Measurements from ENCODE around the gene RAB15.
"Not testable (repeated sequence)": the region's sequence is repeated elsewhere in the genome, so short reads cannot be mapped to it uniquely, and the experiment has no call there.

Gene RAB15

GRCh38 chr14:64937821-64938193 lies 34.3 kb downstream of the RAB15 start:
- DNase-seq (ENCODE audit: low read depth in 2 of 2): no peak

GRCh38 chr14:64937171-64937820 lies 34.8 kb downstream of the RAB15 start:
- no peak for DNase-seq (ENCODE audit: low read depth in 2 of 2)

GRCh38 chr14:64935508-64935907 lies 36.6 kb downstream of the RAB15 start:
- no peak for DNase-seq (ENCODE audit: low read depth in 2 of 2)

- no peak for DNase-seq (ENCODE audit: low read depth in 2 of 2)
These were observed 37.7 kb downstream of the RAB15 start for GRCh38 chr14:64934338-64934929.

DNA sequence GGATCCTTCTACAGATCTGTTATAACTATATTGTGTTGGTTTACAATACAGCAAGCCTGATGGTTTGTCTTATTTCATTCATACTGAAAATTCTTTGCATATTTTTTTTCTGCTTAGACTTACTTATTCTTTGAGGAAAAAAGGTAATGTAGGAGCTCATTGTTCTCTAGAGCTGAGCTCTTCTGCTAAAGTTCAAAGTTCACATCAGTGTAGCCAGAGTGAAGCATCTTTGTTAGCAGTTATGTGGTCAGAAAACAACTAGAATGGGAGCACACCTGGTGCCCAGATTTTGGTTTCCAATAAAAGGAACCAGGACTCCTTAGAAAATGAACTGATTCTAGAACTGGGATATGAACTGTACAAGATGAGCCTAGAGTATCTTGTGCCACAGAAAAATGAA lies 39.9 kb downstream of the RAB15 start:
- no peak for DNase-seq (ENCODE audit: low read depth in 2 of 2)

DNA sequence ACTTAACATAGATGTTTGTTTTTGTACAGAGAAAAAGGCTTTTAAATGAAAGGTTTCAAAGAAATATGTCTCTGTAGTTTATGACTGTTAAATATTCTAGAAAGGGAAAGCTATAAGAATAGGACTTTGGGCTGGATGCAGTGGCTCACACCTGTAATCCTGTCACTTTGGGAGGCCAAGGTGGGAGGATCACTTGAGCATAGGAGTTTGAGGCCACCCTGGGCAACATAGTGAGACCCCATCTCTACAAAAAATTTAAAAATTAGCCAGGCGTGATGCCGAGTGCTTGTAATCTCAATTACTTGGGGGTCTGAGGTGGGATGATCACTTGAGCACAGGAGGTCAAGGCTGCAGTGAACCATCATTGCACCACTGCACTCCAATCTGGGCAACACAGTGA lies 41.0 kb downstream of the RAB15 start:
- DNase-seq (ENCODE audit: low read depth in 2 of 2): no peak

GRCh38 chr14:64930085-64930843 lies 41.9 kb downstream of the RAB15 start:
- DNase-seq (ENCODE audit: low read depth in 2 of 2): no peak

GRCh38 chr14:64929014-64929359 lies 43.1 kb downstream of the RAB15 start:
- no peak for DNase-seq (ENCODE audit: low read depth in 2 of 2)

- DNase-seq (ENCODE audit: low read depth in 2 of 2): no peak
These were observed 43.7 kb downstream of the RAB15 start for GRCh38 chr14:64928239-64929013.

GRCh38 chr14:64927031-64927430 lies 45.1 kb downstream of the RAB15 start:
- DNase-seq (ENCODE audit: low read depth in 2 of 2): no peak

GRCh38 chr14:64926398-64926995 lies 45.6 kb downstream of the RAB15 start:
- no peak for DNase-seq (ENCODE audit: low read depth in 2 of 2)

- DNase-seq (ENCODE audit: low read depth in 2 of 2): no peak
These were observed 49.1 kb downstream of the RAB15 start for GRCh38 chr14:64923015-64923414.

GRCh38 chr14:64920465-64920864 lies 51.7 kb downstream of the RAB15 start:
- DNase-seq (ENCODE audit: low read depth in 2 of 2): no peak

DNA sequence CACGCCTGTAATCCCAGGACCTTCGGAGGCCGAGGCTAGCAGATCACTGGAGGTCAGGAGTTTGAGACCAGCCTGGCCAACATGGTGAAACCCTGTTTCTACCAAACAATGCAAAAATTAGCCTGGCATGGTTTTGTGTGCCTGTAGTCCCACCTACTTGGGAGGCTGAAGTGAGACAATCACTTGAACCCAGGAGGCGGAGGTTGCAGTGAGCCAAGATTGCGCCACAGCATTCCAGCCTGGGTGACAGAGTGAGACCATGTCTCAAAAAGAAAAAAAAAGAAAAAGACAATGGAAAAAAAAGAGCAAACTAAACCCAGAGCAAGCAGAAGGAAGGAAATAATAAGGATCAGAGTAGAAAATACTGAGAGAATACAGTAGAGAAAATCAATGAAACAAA lies 52.5 kb downstream of the RAB15 start:
- DNase-seq (ENCODE audit: low read depth in 2 of 2): no peak

GRCh38 chr14:64919215-64919614 lies 52.9 kb downstream of the RAB15 start:
- no peak for DNase-seq (ENCODE audit: low read depth in 2 of 2)

GRCh38 chr14:64918216-64918615 lies 53.9 kb downstream of the RAB15 start:
- no peak for DNase-seq (ENCODE audit: low read depth in 2 of 2)

- no peak for DNase-seq (ENCODE audit: low read depth in 2 of 2)
These were observed 56.3 kb downstream of the RAB15 start for GRCh38 chr14:64915797-64916196.

GRCh38 chr14:64915029-64915424 lies 57.1 kb downstream of the RAB15 start:
- no peak for DNase-seq (ENCODE audit: low read depth in 2 of 2)

- peak; percentile 89 to 97 for DNase-seq (ENCODE audit: low read depth in 2 of 2)
These were observed 57.7 kb downstream of the RAB15 start, which contains the start of gene CHURC1 for GRCh38 chr14:64914237-64915028. TSS of gene CHURC1 (plus strand) at chr14:64914455. CDS start at chr14:64914496, 41 bp downstream.

GRCh38 chr14:64913477-64913876 lies 58.7 kb downstream of the RAB15 start:
- not testable (repeated sequence) for DNase-seq (ENCODE audit: low read depth in 2 of 2)

GRCh38 chr14:64912261-64912660 lies 59.9 kb downstream of the RAB15 start:
- DNase-seq (ENCODE audit: low read depth in 2 of 2): no peak
